ENCODE measurements around the gene MORC1.

GRCh38 chr3:109018828-109019227, 99.1 kb downstream of the MORC1 start:
- TF ChIP-seq CTCF (conservative IDR thresholded peaks at IDR 0.05 in 1 of 2, IDR thresholded peaks at IDR 0.05 in 1 of 2; ENCODE audit: extremely low read depth in 1 of 2, insufficient read depth in 1 of 2, low read depth in 1 of 2, low read length in 2 of 2) (peak in 1 of 2 donors; percentile 16), EZH2 (IDR thresholded peaks at IDR 0.05; ENCODE audit: borderline replicate concordance, low read length) (no peak)
